ENCODE data around the gene SEMA4C. TPM values are rescaled to one million over a fixed set of nuclear protein-coding genes. Genes with fewer than 3 reads are reported as not detected.

Gene SEMA4C
- total and polyA plus RNA-seq, 2 of the 4 experiments (the other 2 are of a cell fraction), result 15.8 to 24.3 TPM

- Histone ChIP-seq H3K27me3 (ENCODE audit: control insufficient read depth, insufficient read depth, low read length) (no peaks in the 10 kb centered on the region), H3K79me1 (ENCODE audit: low read depth in 1 of 2, low read length in 2 of 2) (no peaks in the 10 kb centered on the region), H3K23ac (ENCODE audit: low read depth, low read length) (no peak overlapping the region), H2BK5ac (ENCODE audit: low read depth, low read length, poor library complexity, severe bottlenecking) (no peak overlapping the region), H3K36me3 (ENCODE audit: control insufficient read depth, insufficient read depth, low read length) (peaks cover 5% of the 10 kb centered on the region), H2BK120ac (ENCODE audit: low read depth, low read length) (no peak overlapping the region), H3K4ac (ENCODE audit: low read depth, low read length) (no peak overlapping the region), H4K8ac (ENCODE audit: low read depth in 2 of 2, low read length in 2 of 2) (no peak overlapping the region), H2BK20ac (ENCODE audit: low read depth, low read length) (no peak overlapping the region), H4K91ac (ENCODE audit: insufficient read depth, low read depth, low read length) (no peak overlapping the region), H2AK9ac (replicated peaks; ENCODE audit: low read depth, low read length, poor library complexity) (no peak overlapping the region), H3K9me3 (ENCODE audit: control insufficient read depth, insufficient read depth, low read length) (no peaks in the 10 kb centered on the region), H4K5ac (ENCODE audit: low read depth, low read length) (no peak overlapping the region), H4K20me1 (ENCODE audit: insufficient read depth, low read length) (no peaks in the 10 kb centered on the region; the same call in 1 of the 2 replicates), H3K27ac (ENCODE audit: insufficient read depth, low read length) (no peak overlapping the region), H3K9me1 (ENCODE audit: insufficient read depth, low read length) (no peaks in the 10 kb centered on the region), H3K4me2 (ENCODE audit: low read depth, low read length) (no peak overlapping the region), H3K18ac (ENCODE audit: low read depth, low read length) (no peak overlapping the region), H3K56ac (ENCODE audit: extremely low read depth, insufficient read depth, low read length) (no peak overlapping the region), H3K9ac (ENCODE audit: low read depth, low read length) (no peak overlapping the region), H2AK5ac (ENCODE audit: low read depth, low read length) (no peak overlapping the region), H3K4me1 (ENCODE audit: control insufficient read depth, insufficient read depth, low read length) (no peaks in the 10 kb centered on the region), H2AFZ (replicated peaks; ENCODE audit: low read length, poor library complexity) (no peak overlapping the region), H3K4me3 (ENCODE audit: insufficient read depth, low read depth, low read length) (no peak overlapping the region), H2BK15ac (ENCODE audit: low read depth, low read length) (no peak overlapping the region), H3K14ac (replicated peaks; ENCODE audit: low read depth, low read length) (no peak overlapping the region)
- intact Hi-C loops (cut with micrococcal nuclease) (no loop called here), dilution Hi-C loops (cut with HindIII; ENCODE audit: low sequenced_read_pairs, unreplicated experiment) (no loop called here), in situ Hi-C loops (cut with MboI; ENCODE audit: low sequenced_read_pairs) (no loop called here)
- CTCF ChIA-PET, result no interaction called here
- POLR2A ChIA-PET (ENCODE audit: unreplicated experiment), result no interaction called here
- TF ChIP-seq CEBPB (IDR thresholded peaks at IDR 0.05; ENCODE audit: low read depth, low read length), result no peak
- TF ChIP-seq RCOR1 (IDR thresholded peaks at IDR 0.05; ENCODE audit: insufficient replicate concordance, low read length), result no peak
- TF ChIP-seq CTCF (conservative IDR thresholded peaks at IDR 0.05; ENCODE audit: low read depth, low read length), result no peak
- no TSS peak for BruUV-seq (replicated peaks)
- ATAC-seq (ENCODE audit: low read depth), result no peak
- WGBS, 2 experiments (ENCODE audit: extremely low coverage in 2 of 2, insufficient read length in 1 of 2), result 78% methylated on average over 4 of the region's 16 CpGs; no CpG with 5 or more reads in 1 of the 2 experiments
- no peak for DNase-seq
These were observed 28.0 kb downstream of the SEMA4C start for GRCh38 chr2:96841701-96842495.
